GM19025 (cell line): ENCODE data around the gene PPP1R1C.

ENCODE experiments used
- ATAC-seq: cut with Tn5 transposase; IDR thresholded peaks from one replicate; pipeline ENCODE4 v1.9.1; 2021; ENCODE audit warnings: mild to moderate bottlenecking, low read depth, moderate library complexity; ENCODE audit not compliant: unreplicated experiment

Gene PPP1R1C

DNA sequence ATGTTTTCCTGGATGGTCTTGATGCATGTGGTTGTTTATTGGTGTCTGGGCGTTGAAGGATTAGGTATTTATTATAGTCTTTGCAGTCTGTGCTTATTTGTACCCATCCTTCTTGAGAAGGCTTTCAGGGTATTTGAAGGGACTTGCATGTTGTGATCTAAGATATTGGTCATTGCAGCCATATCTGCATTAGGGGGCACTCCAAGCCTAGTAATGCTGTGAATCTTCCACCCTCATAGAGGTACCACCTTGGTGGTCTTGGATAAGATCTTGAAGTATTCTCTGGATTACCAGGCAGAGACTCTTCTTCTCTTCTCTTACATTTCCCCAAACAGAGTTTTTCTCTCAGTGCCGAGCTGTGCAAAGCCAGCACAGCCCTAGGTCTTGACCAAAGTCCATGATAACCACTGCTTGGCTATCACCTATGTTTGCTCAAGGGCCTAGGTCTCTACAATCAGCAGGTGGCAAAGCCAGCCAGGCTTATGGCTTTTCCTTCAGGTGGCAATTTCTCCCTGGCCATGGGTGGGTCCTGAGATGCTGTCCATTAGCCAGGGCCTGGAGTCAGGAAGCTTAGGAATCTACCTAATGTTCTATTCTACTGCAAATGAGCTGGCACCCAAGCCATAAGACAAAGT, 15.4 kb upstream of the PPP1R1C start:
- ATAC-seq, result no peak

GRCh38 chr2:181971032-181971431, 14.6 kb upstream of the PPP1R1C start:
- no peak for ATAC-seq

GRCh38 chr2:181972431-181973170, 13.1 kb upstream of the PPP1R1C start:
- no peak for ATAC-seq

- no peak for ATAC-seq
Measured at GRCh38 chr2:181973171-181973783, 12.4 kb upstream of the PPP1R1C start.

DNA sequence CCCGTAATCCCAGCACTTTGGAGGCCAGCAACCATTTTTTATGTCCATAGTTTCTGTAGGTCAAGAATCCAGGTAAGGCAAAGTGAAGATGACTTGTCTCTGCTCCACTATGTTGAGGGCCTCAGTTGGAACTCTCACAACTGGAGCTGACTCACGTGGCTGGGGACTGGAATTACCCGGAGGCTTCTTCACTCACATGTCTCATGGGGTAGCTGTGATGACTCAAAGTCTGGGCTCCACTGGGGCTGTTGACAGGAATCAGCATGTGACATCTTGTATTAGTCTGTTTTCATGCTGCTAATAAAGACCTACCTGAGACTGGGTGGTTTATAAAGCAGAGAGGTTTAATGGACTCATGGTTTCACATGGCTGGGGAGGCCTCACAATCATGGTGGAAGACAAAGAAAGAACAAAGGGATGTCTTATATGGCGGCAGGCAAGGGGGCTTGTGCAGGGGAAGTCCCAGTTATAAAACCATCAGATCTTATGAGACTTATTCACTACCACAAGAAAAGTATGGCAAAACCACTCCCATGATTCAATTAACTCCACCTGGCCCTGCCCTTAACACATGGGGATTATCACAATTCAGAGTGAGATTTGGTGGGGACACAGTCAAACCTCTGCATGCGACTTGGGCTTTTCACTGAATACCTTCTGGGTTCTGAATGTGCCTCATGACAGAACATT, 7.8 kb upstream of the PPP1R1C start:
- ATAC-seq, result peak; percentile 75

DNA sequence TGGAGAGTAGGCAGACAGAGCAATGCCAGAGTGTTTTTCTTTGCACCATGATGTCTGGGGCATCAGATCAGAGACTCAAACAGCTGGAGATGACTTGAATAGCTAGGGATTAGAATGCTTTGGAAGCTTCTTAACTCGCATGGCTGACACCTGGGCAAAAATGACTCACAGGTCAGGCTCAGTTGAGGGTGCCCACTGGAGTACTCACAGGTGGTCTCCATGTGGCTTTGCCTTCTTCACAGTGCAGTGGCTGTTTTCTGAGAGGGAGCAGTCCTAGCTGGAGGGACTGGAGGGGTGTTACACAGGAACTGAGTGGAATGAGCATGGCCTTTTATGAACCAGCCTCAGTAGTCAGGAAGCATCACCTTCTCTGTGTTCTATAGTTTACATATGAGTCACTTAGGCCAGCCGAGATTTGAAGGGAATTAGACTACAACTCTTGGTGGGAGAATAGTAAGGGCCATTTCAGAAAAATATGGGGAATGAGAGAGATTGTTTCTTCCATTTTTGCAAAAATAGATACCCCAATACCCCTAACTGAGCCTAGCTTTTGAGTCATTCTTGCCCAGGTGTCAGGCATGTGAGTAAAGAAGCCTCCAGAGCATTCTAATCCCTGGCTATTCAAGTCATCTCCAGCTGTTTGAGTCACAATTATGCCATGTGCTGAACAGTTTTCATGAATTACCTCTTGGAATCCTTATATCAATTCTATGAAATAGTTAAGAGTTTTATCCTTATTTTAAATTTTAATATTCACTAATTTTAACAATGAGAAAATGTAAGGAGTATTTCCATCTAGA, 7.1 kb upstream of the PPP1R1C start:
- ATAC-seq, result no peak

DNA sequence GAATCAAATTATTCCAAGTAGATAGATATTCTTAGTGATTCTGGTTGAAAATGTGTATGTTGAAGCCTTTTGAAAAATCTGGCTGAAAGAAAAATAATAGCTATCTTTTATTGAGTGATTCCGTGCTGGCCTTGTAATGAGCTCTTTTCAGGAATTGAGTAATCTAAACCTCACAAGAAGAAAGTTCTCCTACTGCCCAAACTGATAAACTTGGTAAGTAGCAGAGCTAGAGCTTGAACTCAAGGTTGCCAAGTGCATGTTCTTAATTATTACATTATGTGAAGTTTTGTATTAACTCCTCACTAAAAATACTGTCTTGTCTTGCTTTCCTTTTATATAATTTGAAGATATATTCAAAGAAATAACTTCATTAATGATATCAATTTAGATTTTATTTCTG, 1.6 kb upstream of the PPP1R1C start:
- no peak for ATAC-seq

DNA sequence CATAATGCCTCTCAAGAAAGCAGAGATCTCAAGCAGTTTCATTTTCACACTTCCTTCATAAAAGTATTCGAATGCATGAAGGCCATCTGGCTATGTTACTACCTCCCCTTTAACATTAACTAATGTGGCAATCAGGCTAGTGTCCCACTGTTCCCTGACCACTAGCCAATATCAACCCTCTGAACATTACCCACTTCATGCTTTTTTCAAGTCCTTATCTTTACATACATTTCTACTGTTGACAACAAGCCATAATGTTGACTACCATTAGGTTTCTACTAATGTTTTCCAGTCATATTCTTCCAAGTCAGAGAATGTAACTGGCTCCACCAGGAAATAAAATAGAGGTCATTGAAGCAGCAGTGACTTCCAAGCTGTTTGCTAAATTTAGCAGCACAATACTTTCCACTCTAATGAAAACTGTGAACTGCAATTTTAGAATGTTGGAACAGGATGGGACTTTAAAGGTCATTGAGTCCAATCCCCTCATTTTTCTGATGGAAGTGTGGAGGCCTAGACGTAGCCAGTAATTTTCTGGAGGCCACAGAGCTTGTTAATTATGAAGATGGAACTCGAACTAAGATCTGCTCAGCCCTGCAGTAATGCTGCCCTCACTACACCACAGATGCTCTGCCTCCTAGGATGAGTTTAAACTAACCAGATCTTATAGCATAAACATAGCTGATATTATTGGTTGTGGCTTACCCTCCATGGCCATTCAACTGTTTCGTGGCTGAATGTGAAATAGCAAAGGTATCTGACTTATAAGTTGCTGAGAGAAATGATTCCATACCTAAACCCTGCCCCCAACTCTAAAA, 630 bp upstream of the PPP1R1C start:
- ATAC-seq, result no peak

- no peak for ATAC-seq
Measured at GRCh38 chr2:181988154-181988924, 2.7 kb downstream of the PPP1R1C start.

DNA sequence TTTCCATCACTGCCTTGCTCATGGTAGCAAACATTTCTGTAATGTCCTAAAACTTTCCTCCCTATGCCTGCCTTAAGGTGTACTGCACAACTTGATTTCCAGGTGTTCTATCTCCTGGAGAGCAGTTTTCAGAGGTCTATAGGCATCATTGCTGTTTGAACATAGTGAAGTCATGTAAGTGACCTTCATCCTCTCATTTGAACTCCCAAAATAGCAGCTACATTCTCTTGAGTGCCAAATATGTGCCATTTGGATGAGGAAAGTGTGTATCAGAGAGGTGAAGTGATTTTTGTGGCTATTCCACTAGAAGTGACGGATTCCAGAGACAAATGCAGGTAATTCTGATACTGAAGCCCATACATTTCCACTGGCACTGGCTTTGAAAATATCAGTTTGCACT, 3.4 kb downstream of the PPP1R1C start:
- ATAC-seq, result no peak

DNA sequence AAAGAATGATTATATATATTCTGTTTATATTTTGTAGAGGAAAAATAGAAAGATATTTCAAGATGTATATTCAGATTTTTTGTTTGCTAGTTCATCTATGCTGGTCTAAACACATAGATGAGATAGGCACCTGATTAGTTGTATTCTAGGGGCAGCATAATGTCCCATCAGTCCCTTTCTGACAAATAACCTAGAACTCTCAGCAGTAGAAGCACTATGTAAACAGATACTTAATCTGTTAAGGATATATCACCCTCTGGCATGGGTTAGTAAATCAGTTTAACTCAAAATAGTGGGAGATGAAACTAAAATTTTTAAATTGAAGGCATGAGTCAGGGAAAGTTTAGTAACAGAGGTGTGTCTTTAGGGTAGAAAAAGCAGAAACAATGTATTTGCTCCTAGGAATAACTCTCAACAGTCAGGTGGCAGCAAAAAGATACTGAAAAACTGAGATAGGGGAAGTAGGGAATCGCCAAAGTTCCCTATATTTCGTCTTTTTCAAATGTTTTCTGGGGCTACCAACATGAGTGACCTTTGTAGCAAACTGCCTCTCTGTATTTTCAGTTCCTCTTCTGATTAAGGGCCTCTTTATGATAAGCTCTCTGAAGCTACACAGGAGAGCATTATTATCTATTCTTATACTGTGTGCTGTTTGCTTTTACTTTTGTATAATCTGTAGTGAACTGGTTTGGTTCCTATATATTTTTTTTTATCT, 5.7 kb downstream of the PPP1R1C start:
- peak; percentile 93 for ATAC-seq

- peak; percentile 62 for ATAC-seq
Measured at GRCh38 chr2:181992776-181993175, 7.1 kb downstream of the PPP1R1C start.

- no peak for ATAC-seq
Measured at GRCh38 chr2:181995289-181995688, 9.6 kb downstream of the PPP1R1C start.

- ATAC-seq, result no peak
Measured at GRCh38 chr2:181998041-181998835, 12.6 kb downstream of the PPP1R1C start.

GRCh38 chr2:181998891-181999654, 13.4 kb downstream of the PPP1R1C start:
- ATAC-seq, result no peak

- no peak for ATAC-seq
Measured at GRCh38 chr2:181999911-182000310, 14.3 kb downstream of the PPP1R1C start.
